LNCAP (cell line): ENCODE data around the gene UQCC5.

Experiments
- TF ChIP-seq, protein P1 (sequence below): fragments of 450-650 bp; IDR thresholded peaks from 2 replicates; pipeline ENCODE4 v1.5.1; 2017; ENCODE audit warnings: mild to moderate bottlenecking

The UQCC5 gene

DNA sequence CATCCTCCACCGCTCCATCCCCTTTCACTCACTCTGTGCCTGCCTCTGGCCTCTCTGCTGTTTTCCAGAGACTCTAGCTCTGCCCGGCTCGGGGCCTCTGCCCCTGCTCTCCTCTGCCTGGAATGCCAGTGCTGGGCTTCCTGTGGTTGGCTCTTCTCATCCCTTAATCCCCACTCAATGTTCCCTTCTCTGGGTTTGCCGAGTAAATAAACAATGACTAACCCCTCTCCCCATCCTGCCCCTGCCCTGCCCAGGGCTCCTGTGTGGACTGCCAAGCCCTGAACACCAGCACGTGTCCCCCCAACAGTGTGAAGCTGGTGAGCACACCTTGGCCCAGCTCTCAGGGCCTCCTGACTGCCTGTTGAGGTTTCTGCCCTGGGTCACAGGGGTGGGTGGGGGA lies 29.0 kb upstream of the UQCC5 start:
- TF ChIP-seq, protein P1, sequence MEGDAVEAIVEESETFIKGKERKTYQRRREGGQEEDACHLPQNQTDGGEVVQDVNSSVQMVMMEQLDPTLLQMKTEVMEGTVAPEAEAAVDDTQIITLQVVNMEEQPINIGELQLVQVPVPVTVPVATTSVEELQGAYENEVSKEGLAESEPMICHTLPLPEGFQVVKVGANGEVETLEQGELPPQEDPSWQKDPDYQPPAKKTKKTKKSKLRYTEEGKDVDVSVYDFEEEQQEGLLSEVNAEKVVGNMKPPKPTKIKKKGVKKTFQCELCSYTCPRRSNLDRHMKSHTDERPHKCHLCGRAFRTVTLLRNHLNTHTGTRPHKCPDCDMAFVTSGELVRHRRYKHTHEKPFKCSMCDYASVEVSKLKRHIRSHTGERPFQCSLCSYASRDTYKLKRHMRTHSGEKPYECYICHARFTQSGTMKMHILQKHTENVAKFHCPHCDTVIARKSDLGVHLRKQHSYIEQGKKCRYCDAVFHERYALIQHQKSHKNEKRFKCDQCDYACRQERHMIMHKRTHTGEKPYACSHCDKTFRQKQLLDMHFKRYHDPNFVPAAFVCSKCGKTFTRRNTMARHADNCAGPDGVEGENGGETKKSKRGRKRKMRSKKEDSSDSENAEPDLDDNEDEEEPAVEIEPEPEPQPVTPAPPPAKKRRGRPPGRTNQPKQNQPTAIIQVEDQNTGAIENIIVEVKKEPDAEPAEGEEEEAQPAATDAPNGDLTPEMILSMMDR = no peak

DNA sequence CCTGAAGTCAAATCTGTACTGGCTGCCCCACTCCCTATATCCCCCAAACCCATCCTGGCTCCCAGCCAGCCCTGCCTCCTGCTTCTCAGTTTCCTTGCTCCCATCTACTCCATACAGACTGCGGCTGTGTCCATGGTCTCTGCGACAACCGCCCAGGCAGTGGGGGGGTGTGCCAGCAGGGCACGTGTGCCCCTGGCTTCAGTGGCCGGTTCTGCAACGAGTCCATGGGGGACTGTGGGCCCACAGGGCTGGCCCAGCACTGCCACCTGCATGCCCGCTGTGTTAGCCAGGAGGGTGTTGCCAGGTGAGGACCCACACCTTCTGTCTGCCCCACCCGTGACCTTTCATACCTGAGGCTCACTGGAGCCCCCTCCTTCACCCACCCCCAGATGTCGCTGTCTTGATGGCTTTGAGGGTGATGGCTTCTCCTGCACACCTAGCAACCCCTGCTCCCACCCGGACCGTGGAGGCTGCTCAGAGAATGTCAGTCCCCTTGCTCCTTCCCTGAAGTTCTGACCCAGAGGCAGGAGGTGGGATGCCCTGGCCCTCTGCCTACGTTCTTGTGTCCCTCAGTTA lies 26.6 kb upstream of the UQCC5 start:
- TF ChIP-seq, protein P1 = no peak

DNA sequence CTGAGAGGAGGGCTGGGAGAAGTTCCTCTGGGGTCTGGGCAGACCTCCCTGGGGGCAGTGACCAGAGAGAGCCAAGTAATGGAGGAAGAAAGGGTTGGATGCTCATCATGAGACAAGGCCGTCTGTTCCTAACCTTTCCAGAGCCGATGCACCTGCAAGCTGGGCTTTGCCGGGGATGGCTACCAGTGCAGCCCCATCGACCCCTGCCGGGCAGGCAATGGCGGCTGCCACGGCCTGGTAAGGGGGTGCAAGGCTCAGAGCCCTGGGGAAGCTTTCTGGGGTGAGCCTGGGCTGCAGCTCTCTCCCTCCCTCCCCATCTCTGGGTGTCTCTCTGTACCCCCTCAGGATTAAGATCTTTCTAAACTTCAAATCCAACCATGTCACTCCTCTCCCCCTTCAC lies 24.9 kb upstream of the UQCC5 start:
- TF ChIP-seq, protein P1 = no peak

DNA sequence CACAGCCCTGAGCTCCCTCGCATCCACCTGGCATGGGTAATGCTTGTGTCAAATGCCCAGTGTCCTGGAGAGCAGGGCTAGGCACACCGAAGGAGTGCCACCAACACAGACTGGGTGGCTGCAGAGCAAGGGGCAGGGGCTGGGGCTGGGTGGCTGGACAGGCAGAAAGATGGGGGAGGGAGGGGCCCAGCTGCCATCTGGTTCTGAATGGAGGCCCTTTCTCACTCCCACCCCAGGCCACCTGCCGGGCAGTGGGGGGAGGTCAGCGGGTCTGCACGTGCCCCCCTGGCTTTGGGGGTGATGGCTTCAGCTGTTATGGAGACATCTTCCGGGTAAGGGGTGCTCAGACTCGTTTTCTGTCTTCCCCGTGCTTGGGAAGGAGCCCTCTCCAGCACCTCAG lies 24.3 kb upstream of the UQCC5 start:
- TF ChIP-seq, protein P1 = no peak

DNA sequence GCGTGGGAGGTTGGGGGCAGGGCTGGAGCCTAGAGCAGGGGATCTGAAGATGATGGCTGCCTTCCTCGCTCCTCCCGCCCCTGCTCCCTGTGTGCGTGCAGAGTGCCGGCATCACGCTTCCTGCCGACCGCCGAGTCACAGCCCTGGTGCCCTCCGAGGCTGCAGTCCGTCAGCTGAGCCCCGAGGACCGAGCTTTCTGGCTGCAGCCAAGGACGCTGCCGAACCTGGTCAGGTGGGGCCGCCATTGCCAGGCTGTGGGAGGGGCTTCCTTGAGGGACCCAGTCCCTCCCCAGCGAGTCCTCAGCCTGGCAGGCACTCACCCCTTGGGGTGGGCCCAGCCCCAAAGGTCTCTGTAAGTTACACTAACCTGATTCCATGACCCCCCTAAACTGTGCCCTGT lies 23.7 kb upstream of the UQCC5 start:
- TF ChIP-seq, protein P1 = no peak

DNA sequence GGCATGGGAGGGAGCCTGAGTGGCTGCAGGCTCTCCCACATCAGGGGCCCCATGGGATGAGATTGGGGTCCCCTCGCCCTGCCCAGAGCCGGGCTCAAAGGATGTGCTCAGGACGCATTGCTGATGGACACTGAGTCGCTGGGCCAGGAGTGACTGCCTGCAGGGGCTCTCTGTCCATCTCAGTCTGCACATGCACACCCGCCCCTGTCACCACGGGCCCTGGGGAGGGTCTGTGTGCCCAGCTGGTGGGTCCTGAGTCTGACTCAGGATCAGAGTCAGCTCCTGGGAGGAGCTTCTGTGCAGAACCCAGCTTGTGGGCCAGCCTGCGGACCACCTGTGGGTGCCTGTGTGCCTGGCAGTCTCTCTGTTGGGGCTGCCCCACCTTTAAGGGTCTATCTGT lies 23.1 kb upstream of the UQCC5 start:
- TF ChIP-seq, protein P1 = no peak

DNA sequence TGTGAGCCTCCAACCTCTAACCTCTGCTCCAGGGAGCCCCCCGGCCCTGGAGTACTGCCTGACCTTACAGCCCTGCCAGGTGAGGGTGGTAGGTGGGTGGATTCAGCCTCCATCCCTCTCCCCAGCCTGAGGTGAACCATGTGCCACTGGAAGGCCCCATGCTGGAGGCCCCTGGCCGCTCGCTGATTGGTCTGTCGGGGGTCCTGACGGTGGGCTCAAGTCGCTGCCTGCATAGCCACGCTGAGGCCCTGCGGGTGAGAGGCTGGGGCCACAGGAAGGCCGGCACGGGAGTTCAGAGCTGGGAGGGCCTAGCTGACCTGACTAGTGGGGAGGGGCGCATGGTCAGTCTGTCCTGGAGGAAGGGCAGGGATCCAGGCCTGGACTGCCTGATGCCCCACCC lies 21.8 kb upstream of the UQCC5 start:
- TF ChIP-seq, protein P1 = no peak

DNA sequence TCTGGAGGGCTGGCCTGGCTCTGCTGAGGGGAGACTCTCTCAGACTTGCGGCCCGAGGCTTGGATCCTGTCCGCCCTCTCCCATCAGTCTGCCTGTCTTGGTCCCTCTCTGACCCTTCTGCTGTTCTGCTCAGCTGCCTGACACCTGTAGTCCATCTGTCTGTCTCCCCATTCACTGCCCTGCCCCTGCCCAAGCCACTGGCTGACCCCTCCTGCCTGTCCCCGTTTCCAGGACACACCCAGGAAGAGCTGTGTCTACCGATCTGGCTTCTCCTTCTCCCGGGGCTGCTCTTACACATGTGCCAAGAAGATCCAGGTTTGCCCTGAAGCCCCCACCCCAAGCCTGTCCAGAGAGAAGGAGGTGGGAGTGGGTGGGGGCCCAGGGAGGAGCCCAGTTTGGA lies 21.2 kb upstream of the UQCC5 start:
- TF ChIP-seq, protein P1 = no peak
